Anterior cingulate cortex (tissue), 58 donors: ENCODE data around the gene STXBP6.

Experiments used
- DNase-seq, 58 donors: peaks; one replicate each; lab custom pipeline; 2025; lab: John Stamatoyannopoulos, UW

Gene STXBP6

GRCh38 chr14:25026476-25027137, 23.3 kb downstream of the STXBP6 start:
- no peak for DNase-seq

GRCh38 chr14:25019892-25020291, 30.1 kb downstream of the STXBP6 start:
- DNase-seq, result no peak

DNA sequence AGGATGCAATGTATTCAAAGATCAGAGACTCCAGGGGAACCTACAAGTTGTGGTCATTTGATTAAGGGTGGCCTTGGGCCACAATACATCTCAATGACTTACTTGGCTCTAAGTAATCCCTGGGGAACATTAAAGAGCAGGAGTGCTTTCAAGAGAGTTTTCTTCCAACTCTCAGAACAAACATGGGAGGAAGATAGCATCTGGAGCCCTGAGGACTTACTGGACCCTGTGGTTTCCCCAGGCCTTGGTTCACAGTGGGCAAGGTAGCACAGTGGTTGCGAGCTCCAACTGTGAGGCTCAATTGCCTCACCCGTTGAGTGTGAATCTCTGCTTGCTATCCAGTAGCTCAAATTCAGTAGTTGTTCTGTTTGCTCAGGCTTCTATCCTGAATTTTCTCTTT, 32.4 kb downstream of the STXBP6 start:
- DNase-seq, result no peak

DNA sequence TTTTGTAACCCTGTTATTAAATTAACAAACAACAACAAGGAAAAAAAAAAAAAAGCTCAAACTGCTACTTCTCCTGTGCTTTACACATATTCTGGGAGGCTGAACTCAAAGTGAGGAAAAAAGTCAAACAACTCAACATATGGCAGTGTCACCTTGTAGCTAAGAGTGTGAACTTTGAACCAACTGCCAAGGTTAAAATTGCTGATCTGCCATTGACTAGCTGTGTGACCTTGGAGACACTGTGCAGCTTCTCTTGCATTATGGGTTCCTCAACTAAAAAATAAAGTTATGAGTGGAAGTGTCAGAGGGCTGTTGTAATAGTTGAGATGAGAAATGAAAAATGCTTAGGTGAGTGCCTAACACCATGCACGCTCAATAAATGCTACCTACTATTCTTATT, 34.2 kb downstream of the STXBP6 start:
- DNase-seq, result no peak

DNA sequence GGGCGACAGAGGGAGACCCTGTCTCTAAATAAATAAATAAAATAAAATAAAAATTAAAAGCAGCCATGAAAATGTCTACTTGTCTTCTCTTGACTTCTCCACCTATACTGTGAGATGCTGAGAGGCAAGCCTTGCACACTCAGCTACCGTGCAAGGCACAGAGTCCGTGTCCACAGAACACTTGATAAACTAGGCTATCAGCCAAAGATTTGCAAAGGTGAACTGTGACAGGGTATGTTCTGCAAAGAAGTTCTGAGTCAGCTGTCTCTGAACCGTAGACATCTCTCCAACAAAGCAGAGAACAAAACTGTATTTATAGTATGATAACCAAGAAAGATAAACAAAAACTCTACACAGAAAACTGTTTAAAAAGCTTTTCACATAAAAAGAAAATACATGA, 35.5 kb downstream of the STXBP6 start:
- no peak for DNase-seq

- DNase-seq, result no peak
These were observed 38.9 kb downstream of the STXBP6 start for GRCh38 chr14:25011095-25011494.

DNA sequence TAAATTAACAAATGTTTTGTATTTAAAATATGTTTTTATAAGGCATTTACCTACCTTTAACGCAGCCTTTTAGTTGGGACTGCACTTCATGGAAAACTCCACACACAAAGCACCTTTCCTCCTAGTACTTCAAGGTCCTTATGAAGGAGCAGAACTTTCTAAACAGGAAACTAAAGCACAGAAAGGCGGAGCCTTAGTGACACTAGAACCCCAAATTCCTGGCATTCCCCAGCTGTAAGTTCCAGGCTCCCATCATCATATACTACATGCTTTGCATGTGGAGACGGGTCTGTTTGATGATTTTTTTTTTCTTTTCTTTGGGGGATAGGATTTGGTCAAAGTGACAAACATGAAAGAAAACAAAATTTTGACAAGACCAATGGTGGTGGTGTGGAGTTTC, 39.5 kb downstream of the STXBP6 start:
- DNase-seq, result no peak

- no peak for DNase-seq
These were observed 40.1 kb downstream of the STXBP6 start for GRCh38 chr14:25009891-25010290.

GRCh38 chr14:25007832-25008231, 42.1 kb downstream of the STXBP6 start:
- peak in 20 of 58 donors; percentile 1 to 61 (median 8) for DNase-seq

DNA sequence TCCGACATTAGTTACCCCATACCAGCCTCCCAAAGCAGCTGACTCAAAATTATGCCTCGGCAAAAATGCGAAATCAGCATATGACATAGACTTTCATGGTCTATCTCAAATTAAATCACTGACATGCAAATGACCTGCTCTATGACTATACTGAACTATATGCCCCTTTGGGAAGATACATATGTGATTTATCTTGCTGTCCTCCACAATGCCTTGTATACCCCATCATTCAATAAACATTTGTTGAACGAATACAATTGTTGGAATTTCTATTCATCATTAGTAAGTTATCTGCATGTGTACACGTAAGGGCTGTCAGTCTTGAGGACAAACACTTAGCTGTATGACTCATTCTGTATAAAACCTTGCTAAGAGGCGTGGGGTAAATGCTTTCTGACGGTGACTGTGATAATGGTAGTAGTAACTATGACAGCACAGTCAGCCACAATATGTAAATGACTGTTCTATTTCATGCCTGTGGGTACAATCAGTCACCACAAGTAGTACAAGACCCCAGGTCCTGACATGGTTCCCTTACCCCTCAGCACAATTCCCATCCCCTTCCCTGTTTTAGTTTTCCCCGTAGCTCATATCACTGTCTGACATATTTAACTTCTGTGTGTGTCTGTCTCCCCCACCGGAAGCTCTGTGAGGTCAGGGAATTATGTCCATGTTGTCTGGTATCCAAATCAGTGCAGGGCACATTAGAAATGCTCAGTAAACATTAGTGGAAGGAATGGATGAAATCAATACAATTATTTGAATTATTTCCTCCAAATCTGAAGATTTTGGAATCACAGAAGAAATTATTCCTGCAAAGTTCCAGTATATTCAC, 42.8 kb downstream of the STXBP6 start:
- DNase-seq, result no peak

DNA sequence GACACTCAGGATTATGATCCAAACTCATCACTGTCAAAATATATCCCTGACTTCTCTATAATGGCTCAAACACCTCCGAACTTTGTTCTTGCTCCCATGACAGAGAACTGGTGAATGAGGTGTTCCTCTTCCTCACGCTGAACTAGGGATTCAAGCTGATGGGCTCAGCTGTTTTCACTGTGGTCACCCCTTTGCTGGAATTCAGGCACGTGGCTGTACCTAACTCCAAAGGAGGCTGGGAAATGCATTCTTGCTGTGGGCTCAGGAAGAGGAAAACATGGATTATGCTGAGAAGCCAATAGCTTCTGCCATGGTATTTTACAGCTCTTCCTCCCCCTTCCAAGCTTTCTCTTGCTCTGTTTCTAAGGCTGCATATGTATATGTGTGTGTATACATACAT, 43.9 kb downstream of the STXBP6 start:
- no peak for DNase-seq

DNA sequence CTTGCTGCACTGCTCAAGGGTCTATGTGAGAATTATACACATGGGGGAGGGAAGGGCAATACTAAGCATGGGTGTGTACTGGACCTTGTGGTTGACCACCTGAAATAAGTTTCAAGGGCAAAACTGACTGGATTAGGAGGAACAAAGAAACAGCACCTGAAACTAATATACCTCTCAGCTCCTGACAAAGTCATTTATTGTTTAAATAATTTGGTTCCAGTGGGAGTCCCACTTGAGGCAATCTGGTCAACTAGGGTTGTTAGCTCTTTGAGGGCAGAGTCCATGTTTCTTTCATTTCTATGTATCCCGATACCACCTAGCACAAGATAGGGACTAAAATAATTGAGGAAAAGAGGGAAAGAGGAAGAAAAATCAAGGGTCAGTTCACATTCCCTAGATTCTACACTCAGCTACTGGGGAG, 45.5 kb downstream of the STXBP6 start:
- DNase-seq, result no peak

- DNase-seq, result no peak
These were observed 46.4 kb downstream of the STXBP6 start for GRCh38 chr14:25003537-25003936.

DNA sequence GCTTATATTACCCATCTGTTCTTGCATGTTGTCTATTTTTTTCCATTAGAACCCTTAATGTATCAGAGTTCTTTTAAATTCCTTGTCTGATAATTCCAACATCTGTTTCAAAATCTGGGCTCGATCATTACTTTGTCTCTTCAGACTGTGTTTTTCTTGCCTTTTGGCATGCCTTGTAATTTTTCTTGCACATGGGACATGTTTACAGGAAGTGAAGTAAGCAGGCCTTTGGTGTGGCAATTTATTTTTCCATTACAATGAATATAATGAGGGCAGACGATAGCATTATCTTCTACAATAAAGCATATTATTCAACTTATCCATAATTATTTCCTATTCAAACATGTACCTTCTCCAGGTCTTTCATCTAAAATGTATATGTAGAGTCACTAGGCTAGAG, 48.3 kb downstream of the STXBP6 start:
- DNase-seq, result no peak

DNA sequence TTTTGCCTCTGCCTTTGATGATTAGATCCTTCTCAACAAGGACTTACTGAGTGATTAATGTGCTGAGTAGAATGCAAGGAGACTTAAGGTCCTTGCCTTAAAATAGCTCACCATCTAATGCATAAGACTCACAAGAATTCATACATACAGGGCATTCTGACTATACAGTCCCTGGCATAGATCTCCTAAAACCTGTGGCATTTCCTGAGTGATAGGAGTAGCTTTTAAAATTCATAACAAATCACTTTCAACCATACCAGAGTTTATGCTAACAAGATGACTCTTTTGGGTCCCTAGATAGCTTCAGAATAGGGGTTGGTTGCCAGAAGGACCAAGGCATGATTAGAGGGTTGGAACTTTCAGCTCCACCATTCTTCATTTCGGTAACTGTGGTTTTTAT, 48.8 kb downstream of the STXBP6 start:
- DNase-seq, result no peak

DNA sequence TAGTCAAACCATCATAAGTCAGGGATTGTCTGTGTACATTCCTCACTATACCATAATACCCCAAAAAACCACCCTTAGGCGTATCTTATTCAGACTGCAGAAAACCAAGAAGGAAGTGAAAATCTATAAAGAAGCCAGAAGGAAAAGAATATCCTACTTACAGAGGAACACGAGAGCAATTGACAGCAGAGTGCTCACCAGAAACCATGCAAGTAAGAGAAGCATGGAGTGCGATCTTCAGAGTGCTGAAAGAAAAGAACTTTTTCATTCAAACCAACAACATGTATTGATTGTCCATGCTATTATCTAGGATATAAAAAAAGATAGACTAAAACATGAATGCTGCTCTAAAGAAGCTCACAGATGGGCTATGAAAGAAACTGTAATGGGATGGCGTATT, 50.8 kb downstream of the STXBP6 start:
- DNase-seq, result no peak

DNA sequence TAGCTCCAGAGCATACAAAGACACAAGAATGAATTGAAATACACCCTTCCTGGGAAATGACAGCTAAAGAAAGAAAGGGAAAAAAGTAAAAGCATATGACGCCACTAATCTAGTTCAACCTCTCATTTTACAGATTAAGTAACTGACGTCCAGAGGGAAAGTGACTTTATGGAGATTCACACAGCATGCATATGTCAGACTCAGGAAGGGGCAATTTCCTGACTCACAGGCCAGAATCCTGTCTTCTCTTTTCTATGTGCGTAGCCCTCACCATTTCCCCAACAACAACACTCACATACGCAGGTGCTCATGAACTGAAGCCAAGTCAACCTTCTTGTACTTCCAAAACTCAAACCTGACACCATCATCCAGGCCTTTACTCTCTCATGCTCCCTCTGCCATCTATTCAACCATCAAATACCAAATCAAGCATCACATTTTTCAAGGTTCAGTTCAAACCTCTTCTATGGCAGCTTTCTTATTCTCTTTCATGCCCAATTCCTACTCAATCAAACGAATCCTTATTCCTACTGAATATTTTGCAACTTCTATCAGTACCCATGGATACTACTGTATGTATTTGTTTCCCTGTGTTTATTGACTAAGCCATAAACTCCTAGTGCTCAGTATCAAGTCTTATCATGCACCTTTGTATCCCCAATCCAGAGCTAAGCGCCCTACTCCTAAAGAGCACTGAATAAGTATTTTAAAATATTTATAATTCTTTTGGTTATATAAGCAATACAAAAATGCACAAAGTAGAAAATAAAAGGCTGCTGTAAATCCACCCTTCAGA, 52.8 kb downstream of the STXBP6 start:
- DNase-seq, result no peak

DNA sequence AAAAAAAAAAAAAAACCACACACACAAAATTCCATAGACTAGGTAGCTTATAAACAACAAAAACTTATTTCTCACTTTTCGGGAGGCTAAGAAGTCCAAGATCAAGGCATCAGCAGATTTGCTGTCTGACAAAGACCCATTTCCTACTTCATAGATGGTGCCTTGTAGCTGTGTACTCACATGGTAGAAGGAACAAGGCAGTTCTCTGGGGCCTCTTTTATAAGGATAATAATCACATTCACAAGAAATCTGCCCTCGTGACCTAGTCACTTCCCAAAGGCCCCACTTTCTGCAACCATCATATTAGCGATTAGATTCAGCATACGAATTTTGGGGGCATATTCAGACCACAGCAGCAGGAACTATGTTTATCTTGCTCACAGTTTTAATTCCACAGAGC, 54.9 kb downstream of the STXBP6 start:
- DNase-seq, result no peak

GRCh38 chr14:24993631-24994030, 56.3 kb downstream of the STXBP6 start:
- no peak for DNase-seq

- DNase-seq, result no peak
These were observed 57.2 kb downstream of the STXBP6 start for GRCh38 chr14:24992624-24993360.

DNA sequence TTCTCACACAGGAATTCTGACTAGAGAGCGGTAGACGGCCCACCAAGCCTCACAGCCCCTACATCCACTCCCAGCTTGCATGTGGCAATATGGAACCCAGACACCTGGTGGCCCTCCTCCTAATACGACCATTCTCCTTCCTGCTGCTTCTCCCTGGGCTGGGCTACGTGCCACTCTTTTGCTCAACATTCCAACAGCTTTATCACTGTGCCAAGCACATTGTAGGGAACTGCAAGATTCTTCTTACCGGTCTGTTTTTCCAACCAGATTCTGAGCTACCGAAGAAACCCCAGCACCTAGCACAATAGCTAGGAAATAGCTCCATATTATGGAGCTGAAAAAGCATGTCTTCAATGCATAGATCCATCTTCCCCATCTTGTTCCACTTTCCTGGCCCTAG, 58.1 kb downstream of the STXBP6 start:
- no peak for DNase-seq
